ENCODE results near the gene SUPT4H1. TPM values are rescaled to one million over a fixed set of nuclear protein-coding genes. Genes with fewer than 3 reads are reported as not detected.

The SUPT4H1 gene
- polyA plus RNA-seq, 1 donor = 94.6 TPM

DNA sequence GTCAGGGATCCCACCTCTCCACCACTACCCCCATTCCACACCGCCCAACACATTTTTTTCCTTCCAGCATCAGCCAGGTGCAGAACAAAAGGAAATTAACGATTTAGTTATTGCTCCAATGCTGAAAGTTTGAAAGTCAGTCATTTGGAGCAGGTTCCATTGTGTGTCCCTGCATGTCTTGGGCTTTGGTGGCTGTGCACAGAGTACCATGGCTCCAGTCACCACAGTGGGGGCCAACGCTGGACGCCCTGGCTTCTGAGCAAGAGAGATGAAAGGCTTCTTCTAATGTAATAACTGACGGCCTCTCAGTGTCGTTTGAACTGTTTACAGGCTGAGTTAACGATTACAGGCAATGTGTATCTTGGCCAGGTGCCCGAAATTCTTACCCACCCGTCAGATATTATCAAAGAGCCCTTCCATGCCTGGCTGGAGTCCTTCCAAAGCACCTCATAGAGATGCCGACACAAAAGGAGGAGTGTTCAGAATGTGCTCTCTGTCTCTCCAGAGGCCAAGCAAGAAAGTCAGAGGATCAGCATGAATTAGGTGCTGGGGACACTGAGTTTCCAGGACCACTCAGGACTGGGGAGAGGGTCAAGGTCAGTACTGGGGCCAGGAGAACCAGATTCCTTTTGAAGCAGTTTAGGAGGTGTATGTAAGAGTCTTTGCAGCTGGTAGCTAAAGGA, 39.4 kb upstream of the SUPT4H1 start:
- H3K4me1 ChIP-seq (ENCODE audit: control insufficient read depth, insufficient read depth, low read length) = peaks cover 67% of the 10 kb centered on the region
- WGBS (ENCODE audit: insufficient coverage, low lambda C conversion rate) = 88% methylated on average over 1 of the region's 10 CpGs
- H3K9me3 ChIP-seq (ENCODE audit: control insufficient read depth, low read depth, low read length) = no peaks in the 10 kb centered on the region
- peak; percentile 88 to 95 for DNase-seq
- peak overlapping the region; percentile 47 for H3K27ac ChIP-seq (ENCODE audit: low read length)
- no peaks in the 10 kb centered on the region for H3K36me3 ChIP-seq (ENCODE audit: control insufficient read depth, insufficient read depth, low read length)
- no peaks in the 10 kb centered on the region for H3K27me3 ChIP-seq (ENCODE audit: control insufficient read depth, insufficient read depth, low read length)
- no peak overlapping the region for H3K4me3 ChIP-seq (ENCODE audit: low read length)

GRCh38 chr17:58390884-58391283, 38.9 kb upstream of the SUPT4H1 start:
- Histone ChIP-seq H3K27me3 (ENCODE audit: control insufficient read depth, insufficient read depth, low read length) (no peaks in the 10 kb centered on the region), H3K4me1 (ENCODE audit: control insufficient read depth, insufficient read depth, low read length) (peaks cover 61% of the 10 kb centered on the region), H3K27ac (ENCODE audit: low read length) (peak overlapping the region; percentile 47), H3K9me3 (ENCODE audit: control insufficient read depth, low read depth, low read length) (no peaks in the 10 kb centered on the region), H3K36me3 (ENCODE audit: control insufficient read depth, insufficient read depth, low read length) (no peaks in the 10 kb centered on the region), H3K4me3 (ENCODE audit: low read length) (no peak overlapping the region)
- DNase-seq = no peak
- no CpG with 5 or more reads among the region's 2 CpGs for WGBS (ENCODE audit: insufficient coverage, low lambda C conversion rate)

DNA sequence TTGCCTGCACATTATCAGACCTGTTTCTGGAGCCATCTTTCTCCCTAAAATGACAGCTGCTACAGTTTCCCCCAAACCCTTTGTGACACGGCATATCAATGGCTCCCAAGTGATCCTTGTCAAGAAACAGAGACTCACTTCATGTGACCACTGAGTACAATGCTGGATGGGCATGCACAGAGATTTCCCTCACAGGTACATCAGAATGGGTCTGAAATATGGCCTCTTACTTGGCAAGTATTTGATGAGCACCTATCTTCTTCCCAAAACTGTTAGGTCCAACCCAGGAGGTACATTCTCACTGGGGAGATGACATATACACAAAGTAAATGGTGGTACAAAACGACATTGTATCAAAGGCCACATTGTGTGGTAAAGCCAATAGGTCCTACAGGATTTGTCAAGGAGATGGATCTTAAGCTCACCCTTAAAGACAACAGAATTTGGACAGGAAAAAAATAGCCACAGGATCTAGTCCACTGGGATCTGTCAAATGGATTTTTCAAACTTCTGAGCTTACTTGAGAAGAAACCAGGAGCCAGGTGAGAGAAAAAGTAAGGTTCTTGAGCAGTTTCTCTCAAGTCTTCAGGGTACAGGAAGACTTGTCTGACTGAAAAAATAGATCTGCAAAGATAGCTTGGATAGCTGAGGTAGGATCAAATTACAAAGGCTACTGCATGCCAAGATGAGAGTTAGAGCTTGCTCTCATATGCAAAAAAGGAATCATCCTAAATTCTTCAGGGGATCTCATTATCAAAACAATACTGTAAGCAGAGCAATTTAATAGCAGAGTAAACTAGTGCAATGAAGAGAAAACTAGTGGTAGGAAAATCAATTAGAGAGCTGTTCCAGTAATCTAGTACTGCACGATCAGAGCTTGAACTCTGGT, 36.5 kb upstream of the SUPT4H1 start:
- Histone ChIP-seq H3K27ac (ENCODE audit: low read length) (peak overlapping the region; percentile 37), H3K27me3 (ENCODE audit: control insufficient read depth, insufficient read depth, low read length) (no peaks in the 10 kb centered on the region), H3K4me1 (ENCODE audit: control insufficient read depth, insufficient read depth, low read length) (peaks cover 58% of the 10 kb centered on the region), H3K36me3 (ENCODE audit: control insufficient read depth, insufficient read depth, low read length) (no peaks in the 10 kb centered on the region), H3K4me3 (ENCODE audit: low read length) (no peak overlapping the region), H3K9me3 (ENCODE audit: control insufficient read depth, low read depth, low read length) (no peaks in the 10 kb centered on the region)
- no peak for DNase-seq
- 33% methylated on average over 1 of the region's 3 CpGs for WGBS (ENCODE audit: insufficient coverage, low lambda C conversion rate)

DNA sequence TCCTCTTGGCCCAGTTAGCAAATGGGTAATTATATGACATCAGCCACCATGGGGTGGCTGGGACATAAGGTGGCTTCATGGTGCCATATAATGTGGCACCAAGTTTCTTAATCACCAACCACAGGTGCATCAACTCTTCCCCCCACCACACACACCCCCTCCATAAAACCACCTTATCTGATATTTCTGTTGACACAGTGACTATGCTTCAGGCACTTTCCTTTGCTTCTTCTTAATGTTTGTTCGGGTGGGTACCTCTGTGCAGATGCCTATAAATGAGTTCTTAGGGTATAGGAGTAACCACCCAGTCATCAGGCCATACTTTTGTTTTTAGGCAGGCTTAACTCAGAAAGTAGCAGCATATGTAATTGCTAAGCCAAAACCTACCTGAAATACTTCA, 35.8 kb upstream of the SUPT4H1 start:
- Histone ChIP-seq H3K4me1 (ENCODE audit: control insufficient read depth, insufficient read depth, low read length) (peaks cover 62% of the 10 kb centered on the region), H3K36me3 (ENCODE audit: control insufficient read depth, insufficient read depth, low read length) (no peaks in the 10 kb centered on the region), H3K27me3 (ENCODE audit: control insufficient read depth, insufficient read depth, low read length) (no peaks in the 10 kb centered on the region), H3K4me3 (ENCODE audit: low read length) (no peak overlapping the region), H3K27ac (ENCODE audit: low read length) (peak overlapping the region; percentile 37), H3K9me3 (ENCODE audit: control insufficient read depth, low read depth, low read length) (no peaks in the 10 kb centered on the region)
- peak in 1 of 2 donors; percentile 83 for DNase-seq
- no CpG with 5 or more reads among the region's 1 CpG for WGBS (ENCODE audit: insufficient coverage, low lambda C conversion rate)

DNA sequence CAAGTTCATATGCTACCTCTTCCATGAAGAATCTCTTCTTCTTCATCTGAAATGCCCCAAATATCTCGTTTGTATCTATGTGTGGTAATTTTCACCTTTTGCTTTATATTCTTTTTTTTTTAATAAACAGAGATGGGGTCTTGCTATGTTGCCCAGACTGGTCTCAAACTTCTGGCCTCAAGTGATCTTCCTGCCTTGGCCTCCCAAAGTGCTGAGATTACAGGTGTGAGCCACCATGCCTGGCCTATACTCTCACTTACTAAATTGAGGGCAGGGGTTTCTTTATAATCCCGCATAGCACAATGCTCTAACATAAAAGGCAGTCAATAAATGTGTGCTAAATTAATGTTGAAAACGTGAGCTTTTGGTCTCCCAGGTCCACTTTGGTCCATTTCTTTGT, 34.7 kb upstream of the SUPT4H1 start:
- no peak for DNase-seq
- Histone ChIP-seq H3K4me3 (ENCODE audit: low read length) (no peak overlapping the region), H3K4me1 (ENCODE audit: control insufficient read depth, insufficient read depth, low read length) (peaks cover 65% of the 10 kb centered on the region), H3K27ac (ENCODE audit: low read length) (no peak overlapping the region), H3K9me3 (ENCODE audit: control insufficient read depth, low read depth, low read length) (no peaks in the 10 kb centered on the region), H3K27me3 (ENCODE audit: control insufficient read depth, insufficient read depth, low read length) (no peaks in the 10 kb centered on the region), H3K36me3 (ENCODE audit: control insufficient read depth, insufficient read depth, low read length) (no peaks in the 10 kb centered on the region)
- 90% methylated on average over 2 of the region's 3 CpGs for WGBS (ENCODE audit: insufficient coverage, low lambda C conversion rate)

GRCh38 chr17:58385359-58385899, 33.4 kb upstream of the SUPT4H1 start:
- H3K4me1 ChIP-seq (ENCODE audit: control insufficient read depth, insufficient read depth, low read length) = peaks cover 67% of the 10 kb centered on the region
- no peak for DNase-seq

GRCh38 chr17:58384897-58385296, 32.9 kb upstream of the SUPT4H1 start:
- no peak overlapping the region for H3K27ac ChIP-seq (ENCODE audit: low read length)
- no peaks in the 10 kb centered on the region for H3K36me3 ChIP-seq (ENCODE audit: control insufficient read depth, insufficient read depth, low read length)
- no peaks in the 10 kb centered on the region for H3K27me3 ChIP-seq (ENCODE audit: control insufficient read depth, insufficient read depth, low read length)
- 67% methylated on average over 1 of the region's 3 CpGs for WGBS (ENCODE audit: insufficient coverage, low lambda C conversion rate)
- H3K4me1 ChIP-seq (ENCODE audit: control insufficient read depth, insufficient read depth, low read length) = peaks cover 67% of the 10 kb centered on the region
- H3K4me3 ChIP-seq (ENCODE audit: low read length) = no peak overlapping the region
- no peak for DNase-seq
- no peaks in the 10 kb centered on the region for H3K9me3 ChIP-seq (ENCODE audit: control insufficient read depth, low read depth, low read length)

More at GRCh38 chr17:58385359-58385899, 33.4 kb upstream of the SUPT4H1 start:
- H3K9me3 ChIP-seq (ENCODE audit: control insufficient read depth, low read depth, low read length) = no peaks in the 10 kb centered on the region
- no peak overlapping the region for H3K4me3 ChIP-seq (ENCODE audit: low read length)
- WGBS (ENCODE audit: insufficient coverage, low lambda C conversion rate) = 80% methylated on average over 1 of the region's 4 CpGs
- no peaks in the 10 kb centered on the region for H3K27me3 ChIP-seq (ENCODE audit: control insufficient read depth, insufficient read depth, low read length)
- H3K27ac ChIP-seq (ENCODE audit: low read length) = no peak overlapping the region
- no peaks in the 10 kb centered on the region for H3K36me3 ChIP-seq (ENCODE audit: control insufficient read depth, insufficient read depth, low read length)

GRCh38 chr17:58383892-58384462, 32.0 kb upstream of the SUPT4H1 start:
- H3K27me3 ChIP-seq (ENCODE audit: control insufficient read depth, insufficient read depth, low read length) = no peaks in the 10 kb centered on the region
- DNase-seq = no peak
- H3K27ac ChIP-seq (ENCODE audit: low read length) = peak overlapping the region; percentile 12
- no peaks in the 10 kb centered on the region for H3K9me3 ChIP-seq (ENCODE audit: control insufficient read depth, low read depth, low read length)
- H3K4me1 ChIP-seq (ENCODE audit: control insufficient read depth, insufficient read depth, low read length) = peaks cover 72% of the 10 kb centered on the region
- H3K36me3 ChIP-seq (ENCODE audit: control insufficient read depth, insufficient read depth, low read length) = no peaks in the 10 kb centered on the region
- H3K4me3 ChIP-seq (ENCODE audit: low read length) = no peak overlapping the region
- no CpG with 5 or more reads among the region's 4 CpGs for WGBS (ENCODE audit: insufficient coverage, low lambda C conversion rate)

- Histone ChIP-seq H3K36me3 (ENCODE audit: control insufficient read depth, insufficient read depth, low read length) (no peaks in the 10 kb centered on the region), H3K9me3 (ENCODE audit: control insufficient read depth, low read depth, low read length) (no peaks in the 10 kb centered on the region), H3K4me1 (ENCODE audit: control insufficient read depth, insufficient read depth, low read length) (peaks cover 72% of the 10 kb centered on the region), H3K27ac (ENCODE audit: low read length) (peak overlapping the region; percentile 91), H3K27me3 (ENCODE audit: control insufficient read depth, insufficient read depth, low read length) (no peaks in the 10 kb centered on the region), H3K4me3 (ENCODE audit: low read length) (no peak overlapping the region)
- WGBS (ENCODE audit: insufficient coverage, low lambda C conversion rate) = no CpG with 5 or more reads among the region's 1 CpG
- DNase-seq = peak in 1 of 2 donors; percentile 47
Measured at GRCh38 chr17:58382872-58383242, 30.9 kb upstream of the SUPT4H1 start.

GRCh38 chr17:58382108-58382871, 30.3 kb upstream of the SUPT4H1 start:
- Histone ChIP-seq H3K9me3 (ENCODE audit: control insufficient read depth, low read depth, low read length) (no peaks in the 10 kb centered on the region), H3K27me3 (ENCODE audit: control insufficient read depth, insufficient read depth, low read length) (no peaks in the 10 kb centered on the region), H3K4me1 (ENCODE audit: control insufficient read depth, insufficient read depth, low read length) (peaks cover 74% of the 10 kb centered on the region), H3K4me3 (ENCODE audit: low read length) (no peak overlapping the region), H3K36me3 (ENCODE audit: control insufficient read depth, insufficient read depth, low read length) (no peaks in the 10 kb centered on the region), H3K27ac (ENCODE audit: low read length) (peak overlapping the region; percentile 91)
- DNase-seq = peak in 1 of 2 donors; percentile 70
- no CpG with 5 or more reads among the region's 4 CpGs for WGBS (ENCODE audit: insufficient coverage, low lambda C conversion rate)

All from large intestine (tissue), 3 donors.